D341Med (cell line): ENCODE measurements around the gene DNAJC4.

Source experiments
- DNase-seq: peaks from one replicate; pipeline ENCODE4 v3.0.0; 2012; ENCODE audit warnings: low spot score

DNAJC4 gene

GRCh38 chr11:64276653-64277431 lies 46.5 kb downstream of the DNAJC4 start:
- DNase-seq, result no peak

- DNase-seq, result no peak
Observed at GRCh38 chr11:64278576-64279190, 48.3 kb downstream of the DNAJC4 start.

DNA sequence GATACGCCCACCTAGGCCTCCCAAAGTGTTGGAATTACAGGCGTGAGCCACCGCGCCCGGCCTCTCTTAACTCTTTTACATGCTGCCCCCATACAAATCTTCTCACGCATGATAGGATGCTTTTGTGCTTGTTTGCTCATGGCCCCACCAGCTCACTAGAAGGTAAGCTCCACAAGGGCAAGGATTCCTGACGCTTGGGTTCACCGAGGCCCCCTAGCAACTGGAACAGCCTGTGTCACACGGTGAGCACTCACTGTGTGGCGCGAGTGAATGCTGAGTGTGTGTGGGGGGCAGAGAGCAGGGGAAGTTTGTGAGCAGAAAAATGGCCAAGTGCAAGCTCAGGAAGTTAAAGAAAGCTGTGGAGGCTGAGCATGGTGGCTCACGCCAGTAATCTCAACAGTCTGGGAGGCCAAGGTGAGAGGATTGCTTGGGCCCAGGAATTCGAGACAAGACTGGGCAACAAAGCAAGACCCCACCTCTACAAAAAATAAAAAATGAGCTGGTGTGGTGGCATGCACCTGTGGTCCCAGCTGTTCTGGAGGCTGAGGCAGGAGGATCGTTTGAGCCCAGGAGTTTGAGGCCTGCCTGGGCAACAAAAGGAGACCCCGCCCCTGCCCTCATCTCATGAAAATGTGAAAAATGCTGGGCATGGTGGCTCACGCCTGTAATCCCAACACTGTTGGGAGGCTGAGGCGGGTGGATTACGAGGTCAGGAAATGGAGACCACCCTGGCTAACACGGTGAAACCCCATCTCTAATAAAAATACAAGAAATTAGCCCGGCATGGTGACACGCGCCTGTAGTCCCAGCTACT lies 51.8 kb downstream of the DNAJC4 start:
- DNase-seq, result no peak

DNA sequence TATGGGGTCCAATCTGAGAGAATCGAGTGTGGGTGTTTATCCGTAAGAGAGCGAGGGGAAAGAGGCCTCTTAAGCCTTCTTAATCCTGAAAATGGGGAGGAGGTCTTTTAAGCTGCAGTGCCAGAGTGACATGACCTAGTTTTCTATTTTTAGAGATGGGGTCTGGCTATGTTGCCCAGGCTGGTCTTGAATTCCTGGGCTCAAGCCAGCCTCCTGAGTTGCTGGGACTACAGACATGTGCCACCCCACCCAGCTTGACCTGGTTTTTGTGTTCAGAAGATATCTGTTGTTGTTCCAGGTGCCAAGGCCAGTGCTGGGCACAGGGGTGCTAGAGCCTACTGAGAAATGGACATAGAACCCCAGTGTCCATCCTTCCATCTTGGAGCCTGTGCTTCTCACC lies 52.7 kb downstream of the DNAJC4 start:
- no peak for DNase-seq
